Prostate gland (tissue), 2 donors: Measurements from ENCODE around the gene NMNAT2.

ENCODE experiments used
- CTCF ChIP-seq, 4 experiments: fragments of 200-600 bp in 2 of 4; fragments of 450-650 bp in 2 of 4; sonication (generic) in 2 of 4; IDR thresholded peaks; 1 replicate in 3 of 4; 2 replicates in 1 of 4; pipeline ENCODE4 v1.5.1; 2016 to 2019; ENCODE audit warnings: antibody characterized with exemption in 4 of 4, mild to moderate bottlenecking in 2 of 4, moderate library complexity in 2 of 4
- POLR2A ChIP-seq: fragments of 450-650 bp; IDR thresholded peaks from one replicate; pipeline ENCODE4 v1.6.1; 2016; ENCODE audit warnings: antibody characterized with exemption, mild to moderate bottlenecking
- POLR2AphosphoS5 ChIP-seq: sonication (generic); formaldehyde crosslinking; IDR thresholded peaks from one replicate; pipeline ENCODE4 v1.6.1; 2017; ENCODE audit warnings: antibody characterized with exemption

- no peak for TF ChIP-seq CTCF (IDR thresholded peaks at IDR 0.05)
- TF ChIP-seq POLR2A, result no peak
- TF ChIP-seq POLR2AphosphoS5, result no peak
Measured at GRCh38 chr1:183438060-183438459, 19.9 kb upstream of the NMNAT2 start.
